GM12874 (cell line): ENCODE measurements around the gene ZNF462.

Experiments
- TF ChIP-seq, protein P1 (sequence below): IDR thresholded peaks from 2 replicates; pipeline ENCODE4 v1.5.1; 2011; ENCODE audit warnings: low read depth, mild to moderate bottlenecking, control low read depth, low read length, moderate library complexity; ENCODE audit not compliant: insufficient read depth

ZNF462 gene

DNA sequence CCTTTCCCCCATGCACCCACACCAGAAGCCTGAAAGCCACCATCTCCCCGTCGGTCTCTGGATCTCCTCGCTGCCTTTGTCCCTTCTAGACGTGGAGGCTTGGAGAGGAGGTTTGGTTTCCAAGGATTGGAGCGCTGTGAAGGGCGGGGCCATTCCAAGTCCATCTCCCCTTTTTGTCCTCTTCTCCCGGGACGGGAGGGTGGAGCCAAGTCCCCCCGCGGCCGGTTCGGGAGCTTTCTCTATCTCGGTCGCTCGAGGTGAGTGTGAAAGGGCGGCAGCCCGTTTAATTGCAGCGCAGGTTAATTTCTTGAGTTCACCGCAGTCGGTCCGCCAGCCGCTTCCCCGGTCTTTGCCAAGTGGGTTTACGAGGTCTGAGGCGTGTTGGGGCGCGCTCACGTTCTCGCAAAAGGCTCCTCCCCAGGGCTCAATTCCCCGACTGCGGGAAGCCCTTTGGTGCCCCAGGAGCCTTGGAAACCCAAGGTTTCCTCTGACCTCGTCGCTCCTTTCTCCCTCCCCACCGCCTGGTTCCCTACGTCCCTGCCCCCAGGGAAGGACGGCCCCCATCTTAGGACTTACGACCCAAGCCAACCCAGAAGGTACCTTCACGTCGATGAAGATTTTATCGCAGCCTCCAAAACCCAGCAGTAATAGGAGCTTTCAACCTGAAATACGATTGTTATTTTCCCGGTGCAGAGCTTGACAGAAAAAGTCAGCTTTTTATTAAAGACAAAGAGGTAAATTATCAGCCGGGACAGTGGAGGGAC, 2.8 kb upstream of the ZNF462 start:
- TF ChIP-seq, protein P1, sequence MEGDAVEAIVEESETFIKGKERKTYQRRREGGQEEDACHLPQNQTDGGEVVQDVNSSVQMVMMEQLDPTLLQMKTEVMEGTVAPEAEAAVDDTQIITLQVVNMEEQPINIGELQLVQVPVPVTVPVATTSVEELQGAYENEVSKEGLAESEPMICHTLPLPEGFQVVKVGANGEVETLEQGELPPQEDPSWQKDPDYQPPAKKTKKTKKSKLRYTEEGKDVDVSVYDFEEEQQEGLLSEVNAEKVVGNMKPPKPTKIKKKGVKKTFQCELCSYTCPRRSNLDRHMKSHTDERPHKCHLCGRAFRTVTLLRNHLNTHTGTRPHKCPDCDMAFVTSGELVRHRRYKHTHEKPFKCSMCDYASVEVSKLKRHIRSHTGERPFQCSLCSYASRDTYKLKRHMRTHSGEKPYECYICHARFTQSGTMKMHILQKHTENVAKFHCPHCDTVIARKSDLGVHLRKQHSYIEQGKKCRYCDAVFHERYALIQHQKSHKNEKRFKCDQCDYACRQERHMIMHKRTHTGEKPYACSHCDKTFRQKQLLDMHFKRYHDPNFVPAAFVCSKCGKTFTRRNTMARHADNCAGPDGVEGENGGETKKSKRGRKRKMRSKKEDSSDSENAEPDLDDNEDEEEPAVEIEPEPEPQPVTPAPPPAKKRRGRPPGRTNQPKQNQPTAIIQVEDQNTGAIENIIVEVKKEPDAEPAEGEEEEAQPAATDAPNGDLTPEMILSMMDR: no peak

DNA sequence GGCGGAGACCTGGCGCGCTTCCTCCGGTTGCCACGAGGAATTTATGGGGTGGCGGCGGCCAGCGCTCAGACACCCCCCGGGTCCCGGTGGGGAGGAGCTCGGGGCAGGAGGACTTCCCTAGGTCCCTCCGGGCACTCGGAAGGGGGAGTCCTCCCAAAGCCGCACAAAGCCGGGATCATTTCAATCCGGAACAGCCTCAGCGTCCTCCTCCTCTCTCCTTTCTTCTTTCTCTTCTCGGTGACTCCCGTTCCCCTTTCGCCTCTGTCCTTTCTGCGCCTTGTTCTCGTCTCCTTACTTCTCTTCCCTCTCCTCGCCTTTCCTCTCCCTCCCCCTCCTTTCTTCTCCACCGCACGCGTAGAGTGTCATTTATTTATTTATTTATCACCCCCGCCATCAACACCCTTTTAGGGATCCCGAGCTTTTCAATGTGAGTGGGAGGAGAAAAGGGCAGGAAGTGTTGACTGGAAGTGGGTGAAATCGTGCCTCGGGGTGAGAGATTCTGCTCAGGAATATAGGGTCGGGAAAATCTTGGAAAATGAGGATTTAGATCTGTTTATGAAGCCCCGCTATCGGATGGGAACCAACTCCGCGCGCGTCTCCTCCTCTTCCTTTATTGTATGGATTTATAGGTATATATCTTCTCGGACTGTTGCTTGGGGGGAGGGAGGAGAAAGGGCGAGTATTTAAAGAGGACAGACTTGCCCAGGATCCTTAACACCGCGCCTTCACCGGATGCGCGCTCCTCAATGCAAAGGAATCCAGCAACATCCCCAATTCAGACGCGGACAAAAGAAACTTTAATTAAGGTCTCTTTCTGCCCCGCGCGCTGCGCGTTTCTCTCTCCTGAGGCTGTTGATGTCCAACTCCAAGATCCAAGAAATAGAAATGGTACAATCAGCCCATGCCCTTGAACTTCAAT, 2.0 kb upstream of the ZNF462 start:
- TF ChIP-seq, protein P1: no peak

DNA sequence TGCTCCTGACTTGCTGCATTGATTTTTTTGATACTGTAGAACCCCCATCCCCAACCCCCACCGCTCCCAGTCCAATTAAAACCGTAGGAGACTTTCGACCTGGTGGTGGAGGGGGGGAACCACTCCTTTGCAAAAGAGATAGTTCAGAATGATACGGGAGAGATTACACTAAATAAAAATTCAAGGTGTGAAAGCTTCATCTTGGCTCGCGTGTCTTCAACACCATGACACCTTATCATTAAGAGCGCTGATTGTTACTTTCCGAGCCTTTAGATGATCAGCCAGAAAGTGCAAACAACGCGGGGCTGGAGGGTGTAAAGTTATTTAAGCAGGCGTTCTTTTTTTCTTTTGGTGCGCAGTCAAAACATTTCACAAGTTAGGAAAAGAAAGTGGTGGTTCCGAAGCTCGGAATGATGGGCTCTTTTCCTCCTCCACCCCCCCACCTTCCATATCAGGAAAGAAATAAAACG, 1.3 kb upstream of the ZNF462 start:
- TF ChIP-seq, protein P1: no peak

DNA sequence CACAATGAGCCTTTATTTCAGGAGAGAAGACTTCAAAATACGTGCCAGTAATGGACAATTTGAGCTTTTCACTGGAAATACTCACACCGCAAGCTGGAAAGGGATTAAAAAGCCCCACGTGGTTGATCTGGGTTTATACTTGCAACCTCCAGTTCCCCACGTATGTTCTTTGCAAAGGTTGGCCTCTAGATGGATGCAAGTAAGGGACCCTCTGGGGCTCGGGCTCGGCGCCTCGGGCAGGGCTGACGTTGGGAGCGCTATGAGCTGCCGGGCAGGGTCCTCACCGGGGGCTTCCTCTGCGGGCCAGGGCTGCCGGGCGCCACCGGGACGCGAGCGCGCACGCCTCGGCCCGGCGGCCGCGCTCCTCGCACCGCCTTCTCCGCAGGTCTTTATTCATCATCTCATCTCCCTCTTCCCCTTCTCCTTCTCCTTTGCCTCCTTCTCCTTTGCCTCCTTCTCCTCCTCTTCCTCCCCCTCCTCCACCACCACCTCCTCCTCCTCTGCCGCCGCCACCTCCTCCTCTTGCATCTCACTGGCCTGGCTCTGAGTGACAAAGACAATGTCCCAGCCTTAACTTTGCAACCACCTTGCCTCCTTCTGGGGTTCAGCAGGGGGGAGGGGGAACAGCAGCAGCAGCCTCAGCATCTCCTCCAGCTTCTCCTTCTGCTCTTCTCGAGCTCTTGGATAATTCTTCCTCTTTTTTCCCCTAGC, 701 bp upstream of the ZNF462 start:
- TF ChIP-seq, protein P1: no peak

DNA sequence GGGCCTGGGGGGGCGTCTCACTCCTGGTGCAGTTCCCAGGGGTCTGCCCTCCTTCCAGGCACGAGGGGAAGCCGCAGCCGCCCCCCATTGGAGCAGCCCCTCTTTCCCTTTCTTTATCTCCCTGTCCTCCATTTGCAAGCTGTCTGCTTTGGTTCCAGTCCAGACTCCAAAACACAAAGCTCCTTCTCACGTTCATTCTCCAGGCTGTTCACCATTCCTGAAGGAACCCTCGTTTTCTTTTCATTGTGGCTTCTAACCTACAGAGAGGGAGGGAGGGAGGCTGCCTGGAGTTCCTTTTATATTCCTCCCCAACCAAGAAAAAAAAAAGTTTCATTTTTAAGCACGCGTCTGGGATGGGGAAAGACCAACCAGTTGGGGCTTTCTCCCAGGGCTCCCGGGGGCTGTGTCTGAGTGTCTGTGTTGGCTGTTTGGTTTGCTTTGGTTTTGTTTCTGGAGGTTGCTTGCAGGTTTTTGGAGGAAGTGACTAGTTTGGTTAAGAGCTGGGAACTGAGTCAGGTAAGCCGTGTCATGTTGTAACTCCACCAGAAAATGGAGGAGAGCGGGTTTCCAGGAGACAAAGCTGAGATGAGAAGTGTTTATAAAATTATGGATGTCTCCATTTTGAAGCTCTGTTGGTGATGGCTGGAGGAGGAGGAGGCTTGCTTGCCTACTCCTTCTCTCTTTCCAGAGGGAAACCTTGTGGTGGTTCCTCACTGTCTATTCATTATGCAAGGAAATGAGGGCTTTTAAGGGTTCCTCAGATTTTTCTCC, 1.6 kb downstream of the ZNF462 start:
- TF ChIP-seq, protein P1: no peak

DNA sequence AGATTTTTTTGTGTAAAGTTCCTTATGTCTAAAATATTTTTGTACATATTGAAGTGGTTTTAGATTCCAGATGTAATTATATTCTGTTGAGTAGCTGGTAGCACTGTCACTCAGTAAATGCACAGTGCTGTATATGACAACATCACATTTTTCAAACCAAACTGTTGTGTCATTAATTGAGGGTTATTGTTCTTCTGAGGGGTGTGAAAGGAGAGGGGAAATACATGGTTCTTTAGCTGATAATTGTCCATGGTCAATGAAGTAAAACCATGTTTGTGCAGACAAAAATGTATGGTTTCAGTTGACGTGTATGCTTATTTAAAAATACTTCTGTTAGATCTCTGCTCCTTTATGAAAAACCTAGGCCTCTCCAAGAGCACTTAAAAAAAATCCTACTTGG, 3.3 kb downstream of the ZNF462 start:
- TF ChIP-seq, protein P1: no peak
